ENCODE results near the gene ATP6V0C. TPM values are rescaled to one million over a fixed set of nuclear protein-coding genes. Genes with fewer than 3 reads are reported as not detected.
"Not testable (repeated sequence)": the region's sequence is repeated elsewhere in the genome, so short reads cannot be mapped to it uniquely, and the experiment has no call there.

Gene ATP6V0C
- polyA plus RNA-seq, 3 donors, result 176 to 310 (median 187) TPM

- H3K27me3 ChIP-seq (ENCODE audit: control insufficient read depth in 2 of 2, insufficient read depth in 2 of 2, low read length in 2 of 2); H3K4me3 ChIP-seq (replicated peaks in 1 of 3; ENCODE audit: low read depth in 2 of 3, low read length in 3 of 3); H3K4me2 ChIP-seq (replicated peaks; ENCODE audit: extremely low read depth, low read length, poor library complexity, severe bottlenecking); H3K27ac ChIP-seq (ENCODE audit: low read depth in 1 of 2, low read length in 2 of 2); H3K9me3 ChIP-seq (replicated peaks in 1 of 2; ENCODE audit: control insufficient read depth in 1 of 2, insufficient read depth in 1 of 2, low read length in 2 of 2); H3K27ac Mint-ChIP-seq; H3K27me3 Mint-ChIP-seq (ENCODE audit: low read depth in 3 of 3); intact Hi-C loops (cut with micrococcal nuclease); H3K9ac ChIP-seq (ENCODE audit: insufficient read depth, low read length, poor library complexity, severe bottlenecking); H2AFZ ChIP-seq (ENCODE audit: insufficient read depth, low read depth, low read length, poor library complexity, severe bottlenecking); DNase-seq; H3K4me3 Mint-ChIP-seq; H3K36me3 ChIP-seq (replicated peaks in 1 of 2; ENCODE audit: control insufficient read depth in 1 of 2, insufficient read depth in 2 of 2, low read length in 2 of 2); H3K4me1 Mint-ChIP-seq; H3K4me1 ChIP-seq (ENCODE audit: control insufficient read depth in 1 of 2, insufficient read depth in 2 of 2, low read length in 2 of 2); H3K9me3 Mint-ChIP-seq; H3K36me3 Mint-ChIP-seq: not testable (repeated sequence)
- Histone ChIP-seq H4K20me1 (ENCODE audit: insufficient read depth, low read length) (peaks cover 22% of the 10 kb centered on the region), H3K79me2 (ENCODE audit: insufficient read depth, low read length) (peaks cover 25% of the 10 kb centered on the region)
- no CpG with 5 or more reads among the region's 14 CpGs for WGBS (ENCODE audit: insufficient coverage)
Measured at GRCh38 chr16:2550283-2550878, 36.6 kb downstream of the ATP6V0C start.

DNA sequence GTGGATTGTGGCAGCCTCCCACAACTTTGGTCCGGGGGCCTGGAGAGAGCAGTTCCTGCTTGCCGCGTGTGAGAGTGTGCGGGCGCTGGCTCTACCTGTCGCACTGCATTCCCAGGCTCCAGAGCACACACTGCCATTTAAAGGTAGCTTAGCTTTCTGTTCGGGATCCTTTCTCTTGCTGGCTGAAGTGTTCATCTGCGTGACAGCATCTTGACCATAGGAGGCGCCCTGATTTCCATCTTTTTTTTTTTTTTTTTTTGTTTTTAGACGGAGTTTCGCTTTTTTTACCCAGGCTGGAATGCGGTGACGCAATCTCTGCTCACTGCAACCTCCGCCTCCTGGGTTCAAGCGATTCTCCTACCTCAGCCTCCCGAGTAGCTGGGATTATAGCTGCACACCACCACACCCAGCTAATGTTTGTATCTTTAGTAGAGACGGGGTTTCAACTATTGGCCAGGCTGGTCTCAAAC, 37.7 kb downstream of the ATP6V0C start:
- H3K9me3 ChIP-seq (replicated peaks in 1 of 2; ENCODE audit: control insufficient read depth in 1 of 2, insufficient read depth in 1 of 2, low read length in 2 of 2); DNase-seq; H3K9me3 Mint-ChIP-seq; intact Hi-C loops (cut with micrococcal nuclease); H3K4me1 ChIP-seq (ENCODE audit: control insufficient read depth in 1 of 2, insufficient read depth in 2 of 2, low read length in 2 of 2); H3K27me3 ChIP-seq (ENCODE audit: control insufficient read depth in 2 of 2, insufficient read depth in 2 of 2, low read length in 2 of 2); H3K36me3 Mint-ChIP-seq; H3K9ac ChIP-seq (ENCODE audit: insufficient read depth, low read length, poor library complexity, severe bottlenecking); H3K4me3 ChIP-seq (replicated peaks in 1 of 3; ENCODE audit: low read depth in 2 of 3, low read length in 3 of 3); H3K27me3 Mint-ChIP-seq (ENCODE audit: low read depth in 3 of 3); H3K36me3 ChIP-seq (replicated peaks in 1 of 2; ENCODE audit: control insufficient read depth in 1 of 2, insufficient read depth in 2 of 2, low read length in 2 of 2); H2AFZ ChIP-seq (ENCODE audit: insufficient read depth, low read depth, low read length, poor library complexity, severe bottlenecking); H3K4me1 Mint-ChIP-seq; H3K4me2 ChIP-seq (replicated peaks; ENCODE audit: extremely low read depth, low read length, poor library complexity, severe bottlenecking); H3K27ac ChIP-seq (ENCODE audit: low read depth in 1 of 2, low read length in 2 of 2); H3K4me3 Mint-ChIP-seq: not testable (repeated sequence)
- peak overlapping the region in 2 of 7 donors; percentile 20 to 67 for H3K27ac Mint-ChIP-seq
- H3K79me2 ChIP-seq (ENCODE audit: insufficient read depth, low read length), result peaks cover 14% of the 10 kb centered on the region
- 75% methylated on average over 2 of the region's 17 CpGs for WGBS (ENCODE audit: insufficient coverage)
- H4K20me1 ChIP-seq (ENCODE audit: insufficient read depth, low read length), result peaks cover 11% of the 10 kb centered on the region

DNA sequence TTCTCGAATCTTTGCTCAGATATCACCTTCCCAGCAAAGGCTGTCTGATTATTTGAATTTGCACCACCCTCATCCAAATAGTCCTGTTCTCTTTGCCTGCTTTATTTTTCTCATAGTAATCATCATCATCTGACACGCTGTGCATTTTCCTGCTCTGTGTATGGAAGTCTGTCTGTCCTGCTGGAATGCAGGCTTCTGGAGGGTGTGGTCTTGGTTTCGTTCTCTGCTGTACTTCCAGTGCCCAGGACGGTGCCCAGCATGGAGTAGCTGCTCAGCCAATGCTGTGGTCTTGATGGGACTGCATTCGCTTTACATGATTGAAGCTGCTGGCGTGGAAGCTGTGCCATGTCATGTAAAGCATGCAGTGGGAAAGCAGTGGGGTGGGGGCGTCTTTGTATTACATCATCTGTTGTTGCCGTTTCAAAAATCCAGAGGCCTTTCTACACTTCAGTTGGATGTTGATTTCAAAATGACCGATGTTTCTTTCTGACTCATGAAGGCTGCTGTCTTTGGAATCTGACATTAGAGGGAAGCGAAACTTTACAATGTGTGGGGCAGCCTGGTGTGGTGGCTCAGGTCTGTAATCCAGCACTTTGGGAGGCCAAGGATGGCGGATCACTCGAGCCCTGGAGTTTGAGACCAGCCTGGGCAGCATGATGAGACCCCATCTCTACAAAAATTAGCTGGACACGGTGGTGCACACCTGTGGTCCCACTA, 41.1 kb downstream of the ATP6V0C start:
- no CpG with 5 or more reads among the region's 13 CpGs for WGBS (ENCODE audit: insufficient coverage)
- H3K9ac ChIP-seq (ENCODE audit: insufficient read depth, low read length, poor library complexity, severe bottlenecking); H3K4me1 Mint-ChIP-seq; H3K36me3 ChIP-seq (replicated peaks in 1 of 2; ENCODE audit: control insufficient read depth in 1 of 2, insufficient read depth in 2 of 2, low read length in 2 of 2); H3K36me3 Mint-ChIP-seq; H2AFZ ChIP-seq (ENCODE audit: insufficient read depth, low read depth, low read length, poor library complexity, severe bottlenecking); H3K4me3 Mint-ChIP-seq; H3K4me2 ChIP-seq (replicated peaks; ENCODE audit: extremely low read depth, low read length, poor library complexity, severe bottlenecking); H3K27me3 ChIP-seq (ENCODE audit: control insufficient read depth in 2 of 2, insufficient read depth in 2 of 2, low read length in 2 of 2); DNase-seq; intact Hi-C loops (cut with micrococcal nuclease); H3K9me3 ChIP-seq (replicated peaks in 1 of 2; ENCODE audit: control insufficient read depth in 1 of 2, insufficient read depth in 1 of 2, low read length in 2 of 2); H3K4me3 ChIP-seq (replicated peaks in 1 of 3; ENCODE audit: low read depth in 2 of 3, low read length in 3 of 3); H3K27me3 Mint-ChIP-seq (ENCODE audit: low read depth in 3 of 3); H3K27ac Mint-ChIP-seq; H3K9me3 Mint-ChIP-seq; H4K20me1 ChIP-seq (ENCODE audit: insufficient read depth, low read length): not testable (repeated sequence)
- Histone ChIP-seq H3K4me1 (ENCODE audit: control insufficient read depth in 1 of 2, insufficient read depth in 2 of 2, low read length in 2 of 2) (peaks cover 6 to 13% of the 10 kb centered on the region in 2 donors), H3K79me2 (ENCODE audit: insufficient read depth, low read length) (peaks cover 11% of the 10 kb centered on the region), H3K27ac (ENCODE audit: low read depth in 1 of 2, low read length in 2 of 2) (peak overlapping the region in 1 of 2 donors; percentile 50)

- H3K9me3 Mint-ChIP-seq; H3K4me1 Mint-ChIP-seq; H3K4me3 ChIP-seq (replicated peaks in 1 of 3; ENCODE audit: low read depth in 2 of 3, low read length in 3 of 3); intact Hi-C loops (cut with micrococcal nuclease); H3K79me2 ChIP-seq (ENCODE audit: insufficient read depth, low read length); H3K4me3 Mint-ChIP-seq; H4K20me1 ChIP-seq (ENCODE audit: insufficient read depth, low read length); H3K36me3 ChIP-seq (replicated peaks in 1 of 2; ENCODE audit: control insufficient read depth in 1 of 2, insufficient read depth in 2 of 2, low read length in 2 of 2); H3K36me3 Mint-ChIP-seq; H3K27ac Mint-ChIP-seq; H3K27me3 Mint-ChIP-seq (ENCODE audit: low read depth in 3 of 3); H2AFZ ChIP-seq (ENCODE audit: insufficient read depth, low read depth, low read length, poor library complexity, severe bottlenecking); H3K9ac ChIP-seq (ENCODE audit: insufficient read depth, low read length, poor library complexity, severe bottlenecking); H3K27ac ChIP-seq (ENCODE audit: low read depth in 1 of 2, low read length in 2 of 2); DNase-seq; H3K4me2 ChIP-seq (replicated peaks; ENCODE audit: extremely low read depth, low read length, poor library complexity, severe bottlenecking); H3K27me3 ChIP-seq (ENCODE audit: control insufficient read depth in 2 of 2, insufficient read depth in 2 of 2, low read length in 2 of 2); H3K9me3 ChIP-seq (replicated peaks in 1 of 2; ENCODE audit: control insufficient read depth in 1 of 2, insufficient read depth in 1 of 2, low read length in 2 of 2): not testable (repeated sequence)
- no CpG with 5 or more reads among the region's 15 CpGs for WGBS (ENCODE audit: insufficient coverage)
- H3K4me1 ChIP-seq (ENCODE audit: control insufficient read depth in 1 of 2, insufficient read depth in 2 of 2, low read length in 2 of 2), result peaks cover 5 to 16% of the 10 kb centered on the region in 2 donors
Measured at GRCh38 chr16:2557150-2557549, 43.4 kb downstream of the ATP6V0C start.

Measured in CD14-positive monocyte (primary cell).